IPS-18a (cell line): ENCODE results near the gene COLGALT1.

Source experiments
- H3K27ac ChIP-seq: one replicate; pipeline ENCODE4 v1.5.1; 2013; ENCODE audit warnings: low read length
- H3K27me3 ChIP-seq: one replicate; pipeline ENCODE4 v1.6.1; 2013; ENCODE audit warnings: mild to moderate bottlenecking, low read length; ENCODE audit not compliant: control insufficient read depth, insufficient read depth
- H3K36me3 ChIP-seq: one replicate; pipeline ENCODE4 v1.6.1; 2013; ENCODE audit warnings: low read depth, low read length; ENCODE audit not compliant: control insufficient read depth
- H3K4me1 ChIP-seq: one replicate; pipeline ENCODE4 v1.6.1; 2013; ENCODE audit warnings: low read depth, low read length; ENCODE audit not compliant: control insufficient read depth
- H3K4me3 ChIP-seq: one replicate; pipeline ENCODE4 v1.5.1; 2013; ENCODE audit warnings: low read length
- H3K9ac ChIP-seq: one replicate; pipeline ENCODE4 v1.6.1; 2013; ENCODE audit warnings: mild to moderate bottlenecking, low read length, moderate library complexity
- H3K9me3 ChIP-seq: one replicate; pipeline ENCODE4 v1.6.1; 2013; ENCODE audit warnings: low read depth, low read length; ENCODE audit not compliant: control insufficient read depth

COLGALT1 gene

DNA sequence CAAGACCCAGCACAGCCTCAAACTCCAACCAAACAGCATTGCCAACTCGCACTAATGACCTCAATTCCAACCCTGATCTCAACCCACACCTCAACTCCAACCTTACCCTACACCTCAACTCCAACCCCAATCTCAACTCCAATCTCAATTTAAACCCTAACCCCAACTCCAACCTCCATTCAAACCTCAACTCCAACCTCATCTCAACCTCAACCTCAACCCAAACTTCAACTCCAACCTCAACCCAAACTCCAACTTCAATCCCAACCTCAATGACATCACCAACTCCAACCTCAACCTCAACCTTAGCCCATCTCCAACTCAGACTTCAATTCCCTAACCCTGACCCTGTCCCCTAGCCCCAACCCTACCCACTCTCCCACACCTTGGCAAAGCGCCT, 74.3 kb downstream of the COLGALT1 start:
- H3K4me3 ChIP-seq: no peak overlapping the region
- H3K36me3 ChIP-seq: peaks cover 14% of the 10 kb centered on the region
- H3K9ac ChIP-seq: no peak overlapping the region
- no peak overlapping the region for H3K27ac ChIP-seq
- H3K9me3 ChIP-seq: no peaks in the 10 kb centered on the region
- no peaks in the 10 kb centered on the region for H3K4me1 ChIP-seq
- H3K27me3 ChIP-seq: no peaks in the 10 kb centered on the region

DNA sequence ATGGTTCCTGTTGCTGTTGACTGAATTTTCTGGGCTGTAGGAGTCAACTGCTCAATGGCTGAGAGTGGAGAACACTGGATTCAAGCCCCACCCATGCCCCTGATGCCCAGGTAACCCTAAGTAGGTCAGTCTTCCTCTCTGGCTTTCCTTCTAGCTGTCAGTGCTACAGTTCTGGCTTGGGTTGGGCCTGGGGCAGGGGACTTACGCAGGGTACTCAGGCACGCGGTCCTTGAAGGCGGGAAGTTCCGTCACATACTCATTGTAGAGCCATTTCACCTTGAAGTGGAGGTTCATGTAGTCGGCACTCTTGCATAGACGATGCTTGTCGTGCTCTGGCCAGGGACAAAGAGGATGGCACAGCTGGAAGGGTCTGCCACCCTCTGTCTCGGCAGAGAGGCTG, 77.1 kb downstream of the COLGALT1 start:
- no peak overlapping the region for H3K9ac ChIP-seq
- H3K9me3 ChIP-seq: no peaks in the 10 kb centered on the region
- no peak overlapping the region for H3K27ac ChIP-seq
- no peak overlapping the region for H3K4me3 ChIP-seq
- H3K36me3 ChIP-seq: peaks cover 24% of the 10 kb centered on the region
- no peaks in the 10 kb centered on the region for H3K27me3 ChIP-seq
- H3K4me1 ChIP-seq: no peaks in the 10 kb centered on the region
